HepG2 (cell line): ENCODE measurements around the gene SMOC1. TPM values are rescaled to one million over a fixed set of nuclear protein-coding genes. Genes with fewer than 3 reads are reported as not detected.

ENCODE experiments used
- CEBPG ChIP-seq: IDR thresholded peaks from 2 replicates; pipeline ENCODE4 v1.6.1; 2016
- HCFC1 ChIP-seq: fragments of 150-350 bp; IDR thresholded peaks from 2 replicates; pipeline ENCODE4 v1.6.1; 2014; ENCODE audit warnings: low read depth, low read length
- HDAC1 ChIP-seq: sonication (generic); formaldehyde crosslinking; IDR thresholded peaks from 2 replicates; pipeline ENCODE4 v1.5.1; 2020; ENCODE audit warnings: mild to moderate bottlenecking, missing genetic modification reagents
- MIER3 ChIP-seq: IDR thresholded peaks from 2 replicates; pipeline ENCODE4 v1.6.1; 2016; ENCODE audit warnings: missing compliant biosample characterization, borderline replicate concordance
- POGZ ChIP-seq: sonication (generic); formaldehyde crosslinking; IDR thresholded peaks from 2 replicates; pipeline ENCODE4 v1.4.0; 2020; ENCODE audit warnings: mild to moderate bottlenecking, missing genetic modification reagents
- RBM39 ChIP-seq: fragments of 200-400 bp; formaldehyde crosslinking; IDR thresholded peaks from one replicate; pipeline ENCODE4 v1.6.1; 2018; ENCODE audit warnings: antibody characterized with exemption, mild to moderate bottlenecking, low read depth, low read length; ENCODE audit not compliant: poor library complexity, severe bottlenecking
- RXRA ChIP-seq: sonication (generic); formaldehyde crosslinking; IDR thresholded peaks from 2 replicates; pipeline ENCODE4 v1.5.1; 2020; ENCODE audit warnings: missing genetic modification reagents
- SAFB2 ChIP-seq: sonication (generic); formaldehyde crosslinking; IDR thresholded peaks from 2 replicates; pipeline ENCODE4 v1.5.1; 2020; ENCODE audit warnings: missing genetic modification reagents, low read depth, mild to moderate bottlenecking, borderline replicate concordance
- SRSF1 ChIP-seq: fragments of 200-400 bp; formaldehyde crosslinking; optimal IDR thresholded peaks from 2 replicates; pipeline ENCODE3; 2017; ENCODE audit warnings: mild to moderate bottlenecking, low read depth, low read length, moderate library complexity
- ZNF256 ChIP-seq: sonication (generic); formaldehyde crosslinking; conservative IDR thresholded peaks from 2 replicates; pipeline ENCODE4 v1.4.0; 2020; ENCODE audit warnings: missing genetic modification reagents
- ZSCAN9 ChIP-seq: IDR thresholded peaks from 2 replicates; pipeline ENCODE4 v1.6.1; 2016; ENCODE audit warnings: borderline replicate concordance
- polyA plus RNA-seq, 8 experiments: library from polyadenylated mRNA; depleted of rRNA in 3 of 8; stranded (reverse) in 7 of 8; unstranded in 1 of 8; fragments of >200 nt; fragmentation: Illumina TruSeq in 4 of 8; extraction: Trizol in 4 of 8; gene quantifications; 2 replicates each; pipeline versions ENCODE4 v1.2.1 to v1.2.3, GENCODE V29; 2011 to 2016; ENCODE audit warnings: low read depth in 4 of 8, missing spikeins in 1 of 8, mixed read lengths in 1 of 8; ENCODE audit not compliant: insufficient read depth in 1 of 8
- total RNA-seq, 5 experiments: library from RNA; depleted of rRNA; stranded (reverse); fragments of >200 nt; fragmentation: Illumina TruSeq; extraction: Trizol; gene quantifications; 2 replicates each; pipeline ENCODE4 v1.2.3, GENCODE V29; 2016; ENCODE audit warnings: low read depth in 1 of 5
- TF ChIP-seq, protein P1 (sequence below): sonication (generic); formaldehyde crosslinking; IDR thresholded peaks from 2 replicates; pipeline ENCODE4 v1.4.0; 2020; ENCODE audit warnings: missing genetic modification reagents, borderline replicate concordance
- TF ChIP-seq, protein P2 (sequence below): sonication (generic); formaldehyde crosslinking; IDR thresholded peaks from 2 replicates; pipeline ENCODE4 v1.5.1; 2020; ENCODE audit warnings: mild to moderate bottlenecking, missing genetic modification reagents
- TF ChIP-seq, protein P3 (sequence below), 2 experiments: sonication (generic) in 1 of 2; formaldehyde crosslinking in 1 of 2; IDR thresholded peaks; 2 replicates each; pipeline versions ENCODE4 v1.6.1 to v1.9.0; 2014 to 2022; ENCODE audit warnings: antibody characterized with exemption in 1 of 2, borderline replicate concordance in 1 of 2, inconsistent platforms in 1 of 2, low read depth in 1 of 2, missing genetic modification reagents in 1 of 2
- TF ChIP-seq, protein P4 (sequence below): sonication (generic); formaldehyde crosslinking; IDR thresholded peaks from 2 replicates; pipeline ENCODE4 v1.4.0; 2020; ENCODE audit warnings: missing genetic modification reagents, mild to moderate bottlenecking, borderline replicate concordance

Gene SMOC1
- total and polyA plus RNA-seq, 2 of the 13 experiments (the other 11 are each of a cell fraction or from before 2014, with no cell fraction given): 17.8 to 35.6 TPM

DNA sequence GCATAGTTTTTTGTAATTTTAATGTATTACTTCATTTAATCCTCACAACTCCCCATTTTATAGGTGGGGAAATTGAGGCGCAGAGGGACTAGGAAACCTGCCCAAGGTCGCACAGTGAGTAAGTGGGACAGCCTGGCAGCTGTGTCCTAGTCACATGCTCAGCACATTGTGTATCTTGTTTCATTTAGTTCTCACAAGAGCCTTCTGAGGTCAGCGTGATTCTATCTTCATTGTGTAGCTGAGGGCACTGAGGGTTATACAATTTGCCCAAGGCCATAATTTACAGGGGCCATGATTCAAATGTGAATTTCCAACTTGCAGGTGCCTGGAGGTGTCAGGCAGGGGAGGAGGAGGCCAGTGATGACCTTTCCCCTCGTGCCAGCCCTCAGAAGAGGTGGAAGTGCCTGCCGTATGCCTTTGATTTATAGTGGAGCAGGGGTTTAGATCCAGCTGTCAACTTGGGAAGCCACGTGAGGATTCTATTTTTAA lies 30.3 kb upstream of the SMOC1 start (continued):
- TF ChIP-seq, protein P1, sequence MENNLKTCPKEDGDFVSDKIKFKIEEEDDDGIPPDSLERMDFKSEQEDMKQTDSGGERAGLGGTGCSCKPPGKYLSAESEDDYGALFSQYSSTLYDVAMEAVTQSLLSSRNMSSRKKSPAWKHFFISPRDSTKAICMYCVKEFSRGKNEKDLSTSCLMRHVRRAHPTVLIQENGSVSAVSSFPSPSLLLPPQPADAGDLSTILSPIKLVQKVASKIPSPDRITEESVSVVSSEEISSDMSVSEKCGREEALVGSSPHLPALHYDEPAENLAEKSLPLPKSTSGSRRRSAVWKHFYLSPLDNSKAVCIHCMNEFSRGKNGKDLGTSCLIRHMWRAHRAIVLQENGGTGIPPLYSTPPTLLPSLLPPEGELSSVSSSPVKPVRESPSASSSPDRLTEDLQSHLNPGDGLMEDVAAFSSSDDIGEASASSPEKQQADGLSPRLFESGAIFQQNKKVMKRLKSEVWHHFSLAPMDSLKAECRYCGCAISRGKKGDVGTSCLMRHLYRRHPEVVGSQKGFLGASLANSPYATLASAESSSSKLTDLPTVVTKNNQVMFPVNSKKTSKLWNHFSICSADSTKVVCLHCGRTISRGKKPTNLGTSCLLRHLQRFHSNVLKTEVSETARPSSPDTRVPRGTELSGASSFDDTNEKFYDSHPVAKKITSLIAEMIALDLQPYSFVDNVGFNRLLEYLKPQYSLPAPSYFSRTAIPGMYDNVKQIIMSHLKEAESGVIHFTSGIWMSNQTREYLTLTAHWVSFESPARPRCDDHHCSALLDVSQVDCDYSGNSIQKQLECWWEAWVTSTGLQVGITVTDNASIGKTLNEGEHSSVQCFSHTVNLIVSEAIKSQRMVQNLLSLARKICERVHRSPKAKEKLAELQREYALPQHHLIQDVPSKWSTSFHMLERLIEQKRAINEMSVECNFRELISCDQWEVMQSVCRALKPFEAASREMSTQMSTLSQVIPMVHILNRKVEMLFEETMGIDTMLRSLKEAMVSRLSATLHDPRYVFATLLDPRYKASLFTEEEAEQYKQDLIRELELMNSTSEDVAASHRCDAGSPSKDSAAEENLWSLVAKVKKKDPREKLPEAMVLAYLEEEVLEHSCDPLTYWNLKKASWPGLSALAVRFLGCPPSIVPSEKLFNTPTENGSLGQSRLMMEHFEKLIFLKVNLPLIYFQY: peak; percentile 58; the same call in 1 of the 2 replicates
- no peak for TF ChIP-seq SAFB2 (CRISPR knock-in tag)
- TF ChIP-seq SRSF1: no peak
- TF ChIP-seq, protein P2, sequence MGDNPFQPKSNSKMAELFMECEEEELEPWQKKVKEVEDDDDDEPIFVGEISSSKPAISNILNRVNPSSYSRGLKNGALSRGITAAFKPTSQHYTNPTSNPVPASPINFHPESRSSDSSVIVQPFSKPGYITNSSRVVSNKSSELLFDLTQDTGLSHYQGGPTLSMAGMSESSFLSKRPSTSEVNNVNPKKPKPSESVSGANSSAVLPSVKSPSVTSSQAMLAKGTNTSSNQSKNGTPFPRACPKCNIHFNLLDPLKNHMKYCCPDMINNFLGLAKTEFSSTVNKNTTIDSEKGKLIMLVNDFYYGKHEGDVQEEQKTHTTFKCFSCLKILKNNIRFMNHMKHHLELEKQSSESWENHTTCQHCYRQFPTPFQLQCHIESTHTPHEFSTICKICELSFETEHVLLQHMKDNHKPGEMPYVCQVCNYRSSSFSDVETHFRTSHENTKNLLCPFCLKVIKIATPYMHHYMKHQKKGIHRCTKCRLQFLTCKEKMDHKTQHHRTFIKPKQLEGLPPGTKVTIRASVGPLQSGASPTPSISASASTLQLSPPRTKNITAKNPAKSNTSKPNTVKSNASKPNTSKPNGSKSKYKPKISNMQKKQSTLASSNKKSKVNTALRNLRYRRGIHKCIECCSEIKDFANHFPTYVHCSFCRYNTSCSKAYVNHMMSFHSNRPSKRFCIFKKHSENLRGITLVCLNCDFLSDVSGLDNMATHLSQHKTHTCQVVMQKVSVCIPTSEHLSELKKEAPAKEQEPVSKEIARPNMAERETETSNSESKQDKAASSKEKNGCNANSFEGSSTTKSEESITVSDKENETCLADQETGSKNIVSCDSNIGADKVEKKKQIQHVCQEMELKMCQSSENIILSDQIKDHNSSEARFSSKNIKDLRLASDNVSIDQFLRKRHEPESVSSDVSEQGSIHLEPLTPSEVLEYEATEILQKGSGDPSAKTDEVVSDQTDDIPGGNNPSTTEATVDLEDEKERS: no peak
- no peak; the same call in 1 of the 2 replicates for TF ChIP-seq ZSCAN9 (CRISPR knock-in tag)
- 0 out of 2 replicates have a peak, but pooled peaks have one; percentile 27 for TF ChIP-seq HDAC1 (CRISPR knock-in tag)
- no peak for TF ChIP-seq ZNF256
- TF ChIP-seq, protein P3, sequence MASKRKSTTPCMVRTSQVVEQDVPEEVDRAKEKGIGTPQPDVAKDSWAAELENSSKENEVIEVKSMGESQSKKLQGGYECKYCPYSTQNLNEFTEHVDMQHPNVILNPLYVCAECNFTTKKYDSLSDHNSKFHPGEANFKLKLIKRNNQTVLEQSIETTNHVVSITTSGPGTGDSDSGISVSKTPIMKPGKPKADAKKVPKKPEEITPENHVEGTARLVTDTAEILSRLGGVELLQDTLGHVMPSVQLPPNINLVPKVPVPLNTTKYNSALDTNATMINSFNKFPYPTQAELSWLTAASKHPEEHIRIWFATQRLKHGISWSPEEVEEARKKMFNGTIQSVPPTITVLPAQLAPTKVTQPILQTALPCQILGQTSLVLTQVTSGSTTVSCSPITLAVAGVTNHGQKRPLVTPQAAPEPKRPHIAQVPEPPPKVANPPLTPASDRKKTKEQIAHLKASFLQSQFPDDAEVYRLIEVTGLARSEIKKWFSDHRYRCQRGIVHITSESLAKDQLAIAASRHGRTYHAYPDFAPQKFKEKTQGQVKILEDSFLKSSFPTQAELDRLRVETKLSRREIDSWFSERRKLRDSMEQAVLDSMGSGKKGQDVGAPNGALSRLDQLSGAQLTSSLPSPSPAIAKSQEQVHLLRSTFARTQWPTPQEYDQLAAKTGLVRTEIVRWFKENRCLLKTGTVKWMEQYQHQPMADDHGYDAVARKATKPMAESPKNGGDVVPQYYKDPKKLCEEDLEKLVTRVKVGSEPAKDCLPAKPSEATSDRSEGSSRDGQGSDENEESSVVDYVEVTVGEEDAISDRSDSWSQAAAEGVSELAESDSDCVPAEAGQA (IDR thresholded peaks at IDR 0.05; ENCODE audit: low read depth): no peak
- TF ChIP-seq, protein P3 (CRISPR knock-in tag; IDR thresholded peaks at IDR 0.05; ENCODE audit: borderline replicate concordance): no peak
- no peak for TF ChIP-seq HCFC1
- no peak for TF ChIP-seq MIER3 (CRISPR knock-in tag)
- TF ChIP-seq POGZ (CRISPR knock-in tag): 0 out of 2 replicates have a peak, but pooled peaks have one; percentile 29
- peak; percentile 57; the same call in 1 of the 2 replicates for TF ChIP-seq RXRA (CRISPR knock-in tag)
- no peak for TF ChIP-seq RBM39
- TF ChIP-seq, protein P4, sequence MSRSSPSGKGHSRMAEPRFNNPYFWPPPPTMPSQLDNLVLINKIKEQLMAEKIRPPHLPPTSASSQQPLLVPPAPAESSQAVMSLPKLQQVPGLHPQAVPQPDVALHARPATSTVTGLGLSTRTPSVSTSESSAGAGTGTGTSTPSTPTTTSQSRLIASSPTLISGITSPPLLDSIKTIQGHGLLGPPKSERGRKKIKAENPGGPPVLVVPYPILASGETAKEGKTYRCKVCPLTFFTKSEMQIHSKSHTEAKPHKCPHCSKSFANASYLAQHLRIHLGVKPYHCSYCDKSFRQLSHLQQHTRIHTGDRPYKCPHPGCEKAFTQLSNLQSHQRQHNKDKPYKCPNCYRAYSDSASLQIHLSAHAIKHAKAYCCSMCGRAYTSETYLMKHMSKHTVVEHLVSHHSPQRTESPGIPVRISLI (CRISPR knock-in tag): no peak
- TF ChIP-seq CEBPG (CRISPR knock-in tag): no peak
